Left ventricle myocardium inferior (tissue), 1 donor: ENCODE measurements around the gene ENDOV. TPM values are rescaled to one million over a fixed set of nuclear protein-coding genes. Genes with fewer than 3 reads are reported as not detected.
"Not testable (repeated sequence)": the region's sequence is repeated elsewhere in the genome, so short reads cannot be mapped to it uniquely, and the experiment has no call there.

Experiments
- DNase-seq: peaks from one replicate; pipeline ENCODE4 v3.0.0-alpha.2; 2020
- H3K27ac ChIP-seq: fragments of 200-600 bp; replicated peaks from 2 replicates; pipeline ENCODE4 v1.8.0; 2021
- H3K27me3 ChIP-seq: fragments of 200-600 bp; 2 replicates; pipeline ENCODE4 v1.8.0; 2021; ENCODE audit warnings: low read depth
- H3K36me3 ChIP-seq: fragments of 200-600 bp; 2 replicates; pipeline ENCODE4 v1.8.0; 2021
- H3K4me1 ChIP-seq: fragments of 200-600 bp; 2 replicates; pipeline ENCODE4 v1.8.0; 2021
- H3K4me3 ChIP-seq: fragments of 200-600 bp; 2 replicates; pipeline ENCODE4 v1.8.0; 2021; ENCODE audit warnings: mild to moderate bottlenecking, moderate library complexity
- H3K9me3 ChIP-seq: fragments of 200-600 bp; replicated peaks from 2 replicates; pipeline ENCODE4 v1.8.0; 2021
- intact Hi-C: fragments of 100-400 bp; cut with micrococcal nuclease; formaldehyde crosslinking; loops from one replicate; pipeline ENCODE4 v1.11.0; 2022
- total RNA-seq: library from RNA; stranded (reverse); fragmentation: NEBNext Ultra II Directional; extraction: Animal tissue kit (Norgen Biotek cat#: 25700); gene quantifications from one replicate; pipeline ENCODE4 v1.2.1, GENCODE V29; 2021
- TF ChIP-seq, protein P1 (sequence below): fragments of 200-600 bp; IDR thresholded peaks from 2 replicates; pipeline ENCODE4 v1.8.0; 2021; ENCODE audit warnings: antibody characterized with exemption, mild to moderate bottlenecking, borderline replicate concordance
- donor health status: DM: no; HTN: yes; CAD: no; lungs with severe emphysema.

Gene ENDOV
- total RNA-seq, 1 donor from 2014 or later = 11.3 TPM

DNA sequence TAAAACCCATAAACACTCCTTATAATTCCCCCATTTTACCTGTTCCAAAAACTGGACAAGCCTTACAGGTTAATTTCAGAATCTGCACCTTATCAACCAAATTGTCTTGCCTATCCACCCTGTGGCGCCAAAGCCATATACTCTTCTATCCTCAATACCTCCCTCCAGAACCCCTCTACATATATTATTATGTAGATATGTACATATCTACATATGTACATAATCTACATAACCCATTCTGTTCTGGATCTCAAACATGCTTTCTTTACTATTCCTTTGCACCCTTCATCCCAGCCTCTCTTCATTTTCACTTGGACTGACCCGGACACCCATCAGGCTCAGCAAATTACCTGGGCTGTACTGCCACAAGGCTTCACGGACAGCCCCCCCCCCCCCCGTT lies 12.0 kb upstream of the ENDOV start:
- Histone ChIP-seq H3K27ac (no peak overlapping the region), H3K4me1 (no peaks in the 10 kb centered on the region), H3K4me3 (no peak overlapping the region), H3K27me3 (no peaks in the 10 kb centered on the region), H3K36me3 (no peaks in the 10 kb centered on the region), H3K9me3 (no peaks in the 10 kb centered on the region)
- DNase-seq = no peak
- TF ChIP-seq, protein P1, sequence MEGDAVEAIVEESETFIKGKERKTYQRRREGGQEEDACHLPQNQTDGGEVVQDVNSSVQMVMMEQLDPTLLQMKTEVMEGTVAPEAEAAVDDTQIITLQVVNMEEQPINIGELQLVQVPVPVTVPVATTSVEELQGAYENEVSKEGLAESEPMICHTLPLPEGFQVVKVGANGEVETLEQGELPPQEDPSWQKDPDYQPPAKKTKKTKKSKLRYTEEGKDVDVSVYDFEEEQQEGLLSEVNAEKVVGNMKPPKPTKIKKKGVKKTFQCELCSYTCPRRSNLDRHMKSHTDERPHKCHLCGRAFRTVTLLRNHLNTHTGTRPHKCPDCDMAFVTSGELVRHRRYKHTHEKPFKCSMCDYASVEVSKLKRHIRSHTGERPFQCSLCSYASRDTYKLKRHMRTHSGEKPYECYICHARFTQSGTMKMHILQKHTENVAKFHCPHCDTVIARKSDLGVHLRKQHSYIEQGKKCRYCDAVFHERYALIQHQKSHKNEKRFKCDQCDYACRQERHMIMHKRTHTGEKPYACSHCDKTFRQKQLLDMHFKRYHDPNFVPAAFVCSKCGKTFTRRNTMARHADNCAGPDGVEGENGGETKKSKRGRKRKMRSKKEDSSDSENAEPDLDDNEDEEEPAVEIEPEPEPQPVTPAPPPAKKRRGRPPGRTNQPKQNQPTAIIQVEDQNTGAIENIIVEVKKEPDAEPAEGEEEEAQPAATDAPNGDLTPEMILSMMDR = no peak
- intact Hi-C loops = no loop called here

- Histone ChIP-seq H3K36me3 (no peaks in the 10 kb centered on the region), H3K27ac (no peak overlapping the region), H3K9me3 (no peaks in the 10 kb centered on the region), H3K4me3 (no peak overlapping the region), H3K27me3 (no peaks in the 10 kb centered on the region), H3K4me1 (no peaks in the 10 kb centered on the region)
- TF ChIP-seq, protein P1 = no peak
- intact Hi-C loops = no loop called here
- DNase-seq = no peak
Measured at GRCh38 chr17:80406146-80406545, 8.8 kb upstream of the ENDOV start.

DNA sequence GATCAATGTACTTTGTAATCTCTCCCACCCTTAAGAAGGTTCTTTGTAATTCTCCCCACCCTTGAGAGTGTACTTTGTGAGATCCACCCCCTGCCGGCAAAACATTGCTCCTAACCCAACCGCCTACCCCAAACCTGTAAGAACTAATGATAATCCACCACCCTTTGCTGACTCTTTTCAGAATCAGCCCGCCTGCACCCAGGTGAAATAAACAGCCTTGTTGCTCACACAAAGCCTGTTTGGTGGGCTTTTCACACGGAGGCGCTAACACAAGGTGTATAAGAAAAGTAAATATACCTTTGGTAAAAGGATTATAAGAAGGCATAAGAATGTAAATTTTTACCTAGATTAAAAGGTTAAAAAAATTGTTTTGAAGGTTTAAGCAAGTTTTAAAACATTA lies 7.0 kb upstream of the ENDOV start:
- intact Hi-C loops, H3K4me1 ChIP-seq, DNase-seq, H3K27me3 ChIP-seq, H3K4me3 ChIP-seq, H3K27ac ChIP-seq, H3K36me3 ChIP-seq, H3K9me3 ChIP-seq: not testable (repeated sequence)

- TF ChIP-seq, protein P1 = no peak
- Histone ChIP-seq H3K9me3 (no peaks in the 10 kb centered on the region), H3K4me3 (no peak overlapping the region), H3K27ac (no peak overlapping the region), H3K36me3 (no peaks in the 10 kb centered on the region), H3K4me1 (peaks cover 4% of the 10 kb centered on the region), H3K27me3 (no peaks in the 10 kb centered on the region)
- intact Hi-C loops = no loop called here
- DNase-seq = no peak
Measured at GRCh38 chr17:80408872-80409271, 6.1 kb upstream of the ENDOV start.

DNA sequence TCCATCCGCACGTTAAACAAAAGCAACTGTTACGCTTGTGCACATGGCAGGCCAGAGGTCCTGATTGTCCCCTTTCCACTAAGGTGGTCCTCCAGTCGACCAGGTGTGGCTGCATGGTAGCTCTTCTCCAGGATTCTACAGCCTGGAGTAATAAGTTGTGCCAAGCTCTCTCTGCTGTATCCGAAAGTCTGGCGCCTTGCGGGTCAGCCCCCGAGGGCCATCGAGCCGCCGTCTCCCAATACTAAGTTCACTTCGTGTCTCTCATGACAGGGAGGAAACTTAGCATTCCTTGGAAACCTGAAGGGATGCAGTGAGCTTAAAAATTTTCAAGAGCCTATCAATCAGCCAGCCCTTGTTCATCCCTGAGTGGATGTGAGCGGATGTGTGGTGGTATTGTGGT lies 5.3 kb upstream of the ENDOV start:
- TF ChIP-seq, protein P1 = no peak
- no peak for DNase-seq

DNA sequence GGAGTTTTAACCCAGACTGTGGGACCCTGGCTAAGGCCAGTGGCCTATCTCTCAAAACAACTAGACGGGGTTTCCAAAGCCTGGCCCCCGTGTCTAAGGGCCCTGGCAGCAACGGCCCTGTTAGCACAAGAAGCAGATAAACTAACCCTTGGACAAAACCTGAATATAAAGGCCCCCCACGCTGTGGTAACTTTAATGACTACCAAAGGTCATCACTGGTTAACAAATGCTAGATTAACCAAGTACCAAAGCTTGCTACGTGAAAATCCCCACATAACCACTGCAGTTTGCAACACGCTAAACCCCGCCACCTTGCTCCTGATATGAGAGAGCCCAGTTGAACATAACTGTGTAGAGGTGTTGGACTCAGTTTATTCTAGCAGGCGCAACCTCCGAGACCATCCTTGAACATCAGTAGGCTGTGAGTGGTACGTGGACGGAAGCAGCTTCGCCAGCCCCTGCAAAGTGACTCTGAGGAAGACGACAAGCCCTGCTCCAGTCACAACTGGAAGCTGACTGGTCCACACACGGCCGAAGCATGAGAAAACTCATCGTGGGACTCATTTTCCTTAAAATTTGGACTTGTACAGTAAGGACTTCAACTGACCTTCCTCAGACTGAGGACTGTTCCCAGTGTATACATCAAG lies 4.4 kb upstream of the ENDOV start:
- H3K4me1 ChIP-seq = peaks cover 20% of the 10 kb centered on the region
- intact Hi-C loops, H3K4me3 ChIP-seq, H3K9me3 ChIP-seq, H3K27ac ChIP-seq, H3K27me3 ChIP-seq, DNase-seq, H3K36me3 ChIP-seq: not testable (repeated sequence)

More for the DNA sequence above, 5.3 kb upstream of the ENDOV start:
- peaks cover 12% of the 10 kb centered on the region for H3K4me1 ChIP-seq
- H3K36me3 ChIP-seq = no peaks in the 10 kb centered on the region
- H3K9me3 ChIP-seq = no peaks in the 10 kb centered on the region
- intact Hi-C loops = no loop called here
- no peak overlapping the region for H3K4me3 ChIP-seq
- no peaks in the 10 kb centered on the region for H3K27me3 ChIP-seq
- no peak overlapping the region for H3K27ac ChIP-seq
